Parathyroid adenoma (tissue), 2 donors: ENCODE measurements around the gene AVPI1.

Experiments
- H2AFZ ChIP-seq: fragments of 300-600 bp; sonication (generic); one replicate; pipeline ENCODE4 v1.7.0; 2017; ENCODE audit warnings: antibody characterized with exemption, mild to moderate bottlenecking
- H3K27ac ChIP-seq: fragments of 300-600 bp; sonication (generic); one replicate; pipeline ENCODE4 v1.7.0; 2017
- H3K27me3 ChIP-seq: fragments of 300-600 bp; sonication (generic); one replicate; pipeline ENCODE4 v1.7.0; 2017; ENCODE audit warnings: low read length; ENCODE audit not compliant: control insufficient read depth, insufficient read depth
- H3K36me3 ChIP-seq: fragments of 300-600 bp; sonication (generic); one replicate; pipeline ENCODE4 v1.7.0; 2017; ENCODE audit warnings: low read length; ENCODE audit not compliant: control insufficient read depth, insufficient read depth
- H3K4me1 ChIP-seq: fragments of 300-600 bp; sonication (generic); one replicate; pipeline ENCODE4 v1.7.0; 2017; ENCODE audit warnings: control low read depth
- H3K4me2 ChIP-seq: fragments of 300-600 bp; sonication (generic); one replicate; pipeline ENCODE4 v1.7.0; 2017; ENCODE audit warnings: low read length
- H3K4me3 ChIP-seq: fragments of 300-600 bp; sonication (generic); one replicate; pipeline ENCODE4 v1.7.0; 2017; ENCODE audit warnings: low read depth, low read length
- H3K79me2 ChIP-seq: fragments of 300-600 bp; sonication (generic); one replicate; pipeline ENCODE4 v1.7.0; 2017; ENCODE audit warnings: control low read depth
- H3K9ac ChIP-seq: fragments of 300-600 bp; sonication (generic); one replicate; pipeline ENCODE4 v1.7.0; 2017; ENCODE audit warnings: mild to moderate bottlenecking
- H3K9me3 ChIP-seq: fragments of 300-600 bp; sonication (generic); one replicate; pipeline ENCODE4 v1.7.0; 2017; ENCODE audit warnings: low read length; ENCODE audit not compliant: control insufficient read depth
- TF ChIP-seq, protein P1 (sequence below): fragments of 300-600 bp; sonication (generic); IDR thresholded peaks from one replicate; pipeline ENCODE4 v1.7.0; 2017; ENCODE audit warnings: antibody characterized with exemption, mild to moderate bottlenecking
- donor health status: primary hyperparathyroidism.

The AVPI1 gene

GRCh38 chr10:97718659-97719142 lies 31.7 kb upstream of the AVPI1 start:
- TF ChIP-seq, protein P1, sequence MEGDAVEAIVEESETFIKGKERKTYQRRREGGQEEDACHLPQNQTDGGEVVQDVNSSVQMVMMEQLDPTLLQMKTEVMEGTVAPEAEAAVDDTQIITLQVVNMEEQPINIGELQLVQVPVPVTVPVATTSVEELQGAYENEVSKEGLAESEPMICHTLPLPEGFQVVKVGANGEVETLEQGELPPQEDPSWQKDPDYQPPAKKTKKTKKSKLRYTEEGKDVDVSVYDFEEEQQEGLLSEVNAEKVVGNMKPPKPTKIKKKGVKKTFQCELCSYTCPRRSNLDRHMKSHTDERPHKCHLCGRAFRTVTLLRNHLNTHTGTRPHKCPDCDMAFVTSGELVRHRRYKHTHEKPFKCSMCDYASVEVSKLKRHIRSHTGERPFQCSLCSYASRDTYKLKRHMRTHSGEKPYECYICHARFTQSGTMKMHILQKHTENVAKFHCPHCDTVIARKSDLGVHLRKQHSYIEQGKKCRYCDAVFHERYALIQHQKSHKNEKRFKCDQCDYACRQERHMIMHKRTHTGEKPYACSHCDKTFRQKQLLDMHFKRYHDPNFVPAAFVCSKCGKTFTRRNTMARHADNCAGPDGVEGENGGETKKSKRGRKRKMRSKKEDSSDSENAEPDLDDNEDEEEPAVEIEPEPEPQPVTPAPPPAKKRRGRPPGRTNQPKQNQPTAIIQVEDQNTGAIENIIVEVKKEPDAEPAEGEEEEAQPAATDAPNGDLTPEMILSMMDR: no peak
- Histone ChIP-seq H3K4me2 (no peak overlapping the region), H2AFZ (no peak overlapping the region), H3K27ac (no peak overlapping the region), H3K4me1 (peaks cover 5% of the 10 kb centered on the region), H3K4me3 (no peak overlapping the region), H3K9me3 (no peaks in the 10 kb centered on the region), H3K9ac (no peak overlapping the region), H3K79me2 (no peaks in the 10 kb centered on the region), H3K27me3 (no peaks in the 10 kb centered on the region), H3K36me3 (no peaks in the 10 kb centered on the region)

DNA sequence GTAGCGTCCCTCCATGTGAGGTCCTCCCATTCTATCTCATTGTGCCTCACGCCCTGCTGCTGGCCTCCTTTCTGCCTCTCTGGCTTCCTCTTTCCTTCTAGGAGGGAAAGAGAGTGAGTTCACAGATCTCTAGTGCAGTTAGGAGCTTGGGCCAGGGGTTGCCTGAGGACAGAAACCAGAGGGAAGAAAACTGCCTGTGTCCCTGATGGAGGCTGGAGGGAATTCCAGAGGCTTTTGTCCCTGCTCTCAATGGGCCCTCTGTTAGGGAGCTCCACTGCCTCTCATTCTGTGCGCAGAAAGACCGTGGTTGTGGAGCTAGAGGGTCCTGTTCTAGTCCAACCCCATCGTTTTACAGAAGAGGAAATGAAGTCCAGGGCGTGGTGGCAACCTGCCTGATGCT lies 31.1 kb upstream of the AVPI1 start:
- H3K9me3 ChIP-seq: no peaks in the 10 kb centered on the region
- H3K4me3 ChIP-seq: no peak overlapping the region
- TF ChIP-seq, protein P1: no peak
- H3K4me2 ChIP-seq: no peak overlapping the region
- no peaks in the 10 kb centered on the region for H3K79me2 ChIP-seq
- H3K27me3 ChIP-seq: no peaks in the 10 kb centered on the region
- H3K27ac ChIP-seq: no peak overlapping the region
- H3K36me3 ChIP-seq: no peaks in the 10 kb centered on the region
- H3K4me1 ChIP-seq: peaks cover 5% of the 10 kb centered on the region
- no peak overlapping the region for H3K9ac ChIP-seq
- H2AFZ ChIP-seq: no peak overlapping the region

GRCh38 chr10:97717627-97718026 lies 30.6 kb upstream of the AVPI1 start:
- H3K9ac ChIP-seq: no peak overlapping the region
- peaks cover 5% of the 10 kb centered on the region for H3K4me1 ChIP-seq
- no peak overlapping the region for H3K27ac ChIP-seq

DNA sequence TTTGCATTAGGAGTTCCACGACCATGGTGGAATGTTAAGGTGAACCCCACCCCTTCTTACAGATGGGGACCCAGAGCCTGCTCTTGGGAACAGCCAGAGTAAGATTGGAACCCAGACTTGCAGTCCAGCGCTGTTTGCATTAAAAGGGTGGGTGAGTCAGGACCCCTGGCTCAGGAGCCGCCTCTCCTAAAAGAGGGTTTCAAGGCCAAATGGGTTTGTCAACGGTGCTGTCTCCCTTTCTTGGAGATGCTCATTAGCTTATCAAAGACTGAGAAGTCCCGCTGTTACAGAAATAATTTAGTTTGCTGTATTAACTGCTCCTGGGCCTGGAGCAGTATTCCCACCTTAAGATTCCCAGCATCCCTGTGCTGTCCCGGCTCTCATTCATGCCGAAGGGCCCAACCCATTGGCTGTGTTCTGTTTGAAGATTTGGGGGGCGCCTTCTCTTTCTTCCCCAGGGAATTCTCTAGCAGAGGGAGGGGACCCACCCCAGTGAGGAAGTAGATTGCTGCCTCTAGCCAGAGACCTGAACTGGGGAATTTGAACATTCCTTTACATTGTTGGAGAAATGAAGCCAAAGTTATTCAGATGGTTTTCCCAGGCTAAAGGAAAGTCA lies 28.3 kb upstream of the AVPI1 start:
- Histone ChIP-seq H3K36me3 (no peaks in the 10 kb centered on the region), H3K4me2 (no peak overlapping the region), H3K27me3 (no peaks in the 10 kb centered on the region), H3K27ac (no peak overlapping the region), H3K4me3 (no peak overlapping the region), H2AFZ (peak overlapping the region; percentile 93), H3K79me2 (no peaks in the 10 kb centered on the region), H3K9me3 (no peaks in the 10 kb centered on the region), H3K9ac (no peak overlapping the region), H3K4me1 (peaks cover 5% of the 10 kb centered on the region)
- TF ChIP-seq, protein P1: no peak

More at GRCh38 chr10:97717627-97718026, 30.6 kb upstream of the AVPI1 start:
- Histone ChIP-seq H3K4me3 (no peak overlapping the region), H3K9me3 (no peaks in the 10 kb centered on the region), H3K4me2 (no peak overlapping the region), H2AFZ (no peak overlapping the region), H3K36me3 (no peaks in the 10 kb centered on the region), H3K27me3 (no peaks in the 10 kb centered on the region), H3K79me2 (no peaks in the 10 kb centered on the region)
- TF ChIP-seq, protein P1: no peak
